Measurements from ENCODE around the gene FBXO27. TPM values are rescaled to one million over a fixed set of nuclear protein-coding genes. Genes with fewer than 3 reads are reported as not detected.

The FBXO27 gene
- total and polyA plus RNA-seq, 2 experiments from 2014 or later, result 6.2 to 13.7 TPM

GRCh38 chr19:39060171-39060570 lies 27.8 kb upstream of the FBXO27 start:
- Histone ChIP-seq H3K36me3 (ENCODE audit: insufficient read depth) (no peaks in the 10 kb centered on the region), H3F3A (replicated peaks; ENCODE audit: low read depth) (no peaks in the 10 kb centered on the region), H4K20me1 (replicated peaks; ENCODE audit: insufficient read depth) (no peaks in the 10 kb centered on the region), H3K4me3 (no peak overlapping the region), H3K9me2 (ENCODE audit: insufficient read depth) (peaks cover 5% of the 10 kb centered on the region; the same call in 1 of the 2 replicates), H3K79me2 (replicated peaks; ENCODE audit: insufficient read depth) (no peaks in the 10 kb centered on the region), H3K4me2 (no peak overlapping the region), H3K27ac (ENCODE audit: low read depth) (no peak overlapping the region), H3K4me1 (ENCODE audit: insufficient read depth) (no peaks in the 10 kb centered on the region), H3K27me3 (ENCODE audit: insufficient read depth) (no peaks in the 10 kb centered on the region), H2AFZ (no peak overlapping the region)
- H3K27ac Mint-ChIP-seq, result no peak overlapping the region
- H3K4me1 Mint-ChIP-seq, result no peaks in the 10 kb centered on the region
- ATAC-seq (no peak), DNase-seq (ENCODE audit: low spot score) (no peak)
- no peaks in the 10 kb centered on the region for H3K27me3 Mint-ChIP-seq (ENCODE audit: insufficient read depth, low read depth, poor library complexity)
- TF ChIP-seq STAT1 (IDR thresholded peaks at IDR 0.05; ENCODE audit: unreplicated experiment), result no peak
- TF ChIP-seq JUNB (IDR thresholded peaks at IDR 0.05; ENCODE audit: unreplicated experiment), result no peak
- TF ChIP-seq CTCF (conservative IDR thresholded peaks at IDR 0.05; ENCODE audit: low read depth in 2 of 2), result no peak
- TF ChIP-seq ZNF331 (CRISPR knock-in tag; IDR thresholded peaks at IDR 0.05; ENCODE audit: low read depth), result no peak
- no peak for TF ChIP-seq POLR2AphosphoS5 (IDR thresholded peaks at IDR 0.05; ENCODE audit: low read depth)
- no peak for TF ChIP-seq CREB1 (CRISPR knock-in tag; IDR thresholded peaks at IDR 0.05; ENCODE audit: low read depth)
- TF ChIP-seq EZH2 (IDR thresholded peaks at IDR 0.05; ENCODE audit: low read depth, unreplicated experiment), result no peak
- H3K4me3 Mint-ChIP-seq, result no peak overlapping the region
- H3K36me3 Mint-ChIP-seq (ENCODE audit: low read depth), result no peaks in the 10 kb centered on the region
- no peaks in the 10 kb centered on the region for H3K9me3 Mint-ChIP-seq

- no peaks in the 10 kb centered on the region for H3K36me3 Mint-ChIP-seq (ENCODE audit: low read depth)
- Histone ChIP-seq H3K4me2 (no peak overlapping the region), H3K79me2 (replicated peaks; ENCODE audit: insufficient read depth) (no peaks in the 10 kb centered on the region), H3K4me3 (no peak overlapping the region), H4K20me1 (replicated peaks; ENCODE audit: insufficient read depth) (no peaks in the 10 kb centered on the region), H3F3A (replicated peaks; ENCODE audit: low read depth) (no peaks in the 10 kb centered on the region), H3K27ac (ENCODE audit: low read depth) (no peak overlapping the region), H3K36me3 (ENCODE audit: insufficient read depth) (no peaks in the 10 kb centered on the region), H3K27me3 (ENCODE audit: insufficient read depth) (no peaks in the 10 kb centered on the region), H3K9me2 (ENCODE audit: insufficient read depth) (peaks cover 5% of the 10 kb centered on the region; the same call in 1 of the 2 replicates), H3K4me1 (ENCODE audit: insufficient read depth) (no peaks in the 10 kb centered on the region), H2AFZ (no peak overlapping the region)
- H3K4me3 Mint-ChIP-seq, result no peak overlapping the region
- no peak for ATAC-seq
- no peak overlapping the region for H3K27ac Mint-ChIP-seq
- peaks cover 4% of the 10 kb centered on the region; the same call in 2 of the 3 replicates for H3K9me3 Mint-ChIP-seq
- H3K4me1 Mint-ChIP-seq, result no peaks in the 10 kb centered on the region
- no peaks in the 10 kb centered on the region for H3K27me3 Mint-ChIP-seq (ENCODE audit: insufficient read depth, low read depth, poor library complexity)
- no peak for DNase-seq (ENCODE audit: low spot score)
- TF ChIP-seq POLR2AphosphoS5 (IDR thresholded peaks at IDR 0.05; ENCODE audit: low read depth) (no peak), EZH2phosphoT487 (IDR thresholded peaks at IDR 0.05; ENCODE audit: unreplicated experiment) (no peak), ZNF114 (CRISPR knock-in tag; IDR thresholded peaks at IDR 0.05) (no peak), JUNB (IDR thresholded peaks at IDR 0.05; ENCODE audit: unreplicated experiment) (no peak), CTCF (conservative IDR thresholded peaks at IDR 0.05; ENCODE audit: low read depth in 2 of 2) (no peak), STAT1 (IDR thresholded peaks at IDR 0.05; ENCODE audit: unreplicated experiment) (no peak), EZH2 (IDR thresholded peaks at IDR 0.05; ENCODE audit: low read depth, unreplicated experiment) (no peak), CREB1 (CRISPR knock-in tag; IDR thresholded peaks at IDR 0.05; ENCODE audit: low read depth) (no peak), NANOG (IDR thresholded peaks at IDR 0.05; ENCODE audit: borderline replicate concordance) (no peak), ZNF462 (CRISPR knock-in tag; IDR thresholded peaks at IDR 0.05) (no peak)
These were observed 27.0 kb upstream of the FBXO27 start for GRCh38 chr19:39059302-39059701.

All from GM23338 (cell line).